Stimulated activated CD8-positive, alpha-beta memory T cell treated with anti-CD3 and anti-CD28 coated beads, Interleukin-12 subunit alpha, Interleukin-12 subunit beta, amount 100 ng/mL, for 24 hours (primary cell): ENCODE results near the gene KRTAP12-3.
"Not testable (repeated sequence)": the region's sequence is repeated elsewhere in the genome, so short reads cannot be mapped to it uniquely, and the experiment has no call there.

Experiments used
- DNase-seq: peaks from one replicate; pipeline ENCODE4 v3.0.0-alpha.2; 2020; ENCODE audit errors: extremely low read depth

Gene KRTAP12-3

DNA sequence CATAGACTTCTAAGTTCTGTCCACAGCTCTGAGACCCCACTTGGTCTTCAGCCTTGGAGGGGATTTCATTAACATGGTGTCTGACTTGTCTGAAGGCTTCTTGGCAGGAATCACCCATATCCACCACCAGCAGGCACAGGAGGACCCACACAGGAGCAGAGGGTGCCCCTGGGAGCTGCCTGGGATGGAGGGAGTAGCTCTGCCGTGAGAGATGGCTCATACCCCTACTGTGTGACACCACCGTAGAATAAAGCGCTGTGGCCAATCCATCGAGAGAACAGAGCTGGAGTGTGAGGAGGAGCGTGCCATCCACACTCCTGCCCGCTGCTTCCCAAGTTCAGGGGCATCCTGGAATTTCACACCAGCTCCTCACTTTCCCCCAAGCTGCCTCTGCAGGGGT is 27.3 kb downstream of the KRTAP12-3 start:
- not testable (repeated sequence) for DNase-seq

DNA sequence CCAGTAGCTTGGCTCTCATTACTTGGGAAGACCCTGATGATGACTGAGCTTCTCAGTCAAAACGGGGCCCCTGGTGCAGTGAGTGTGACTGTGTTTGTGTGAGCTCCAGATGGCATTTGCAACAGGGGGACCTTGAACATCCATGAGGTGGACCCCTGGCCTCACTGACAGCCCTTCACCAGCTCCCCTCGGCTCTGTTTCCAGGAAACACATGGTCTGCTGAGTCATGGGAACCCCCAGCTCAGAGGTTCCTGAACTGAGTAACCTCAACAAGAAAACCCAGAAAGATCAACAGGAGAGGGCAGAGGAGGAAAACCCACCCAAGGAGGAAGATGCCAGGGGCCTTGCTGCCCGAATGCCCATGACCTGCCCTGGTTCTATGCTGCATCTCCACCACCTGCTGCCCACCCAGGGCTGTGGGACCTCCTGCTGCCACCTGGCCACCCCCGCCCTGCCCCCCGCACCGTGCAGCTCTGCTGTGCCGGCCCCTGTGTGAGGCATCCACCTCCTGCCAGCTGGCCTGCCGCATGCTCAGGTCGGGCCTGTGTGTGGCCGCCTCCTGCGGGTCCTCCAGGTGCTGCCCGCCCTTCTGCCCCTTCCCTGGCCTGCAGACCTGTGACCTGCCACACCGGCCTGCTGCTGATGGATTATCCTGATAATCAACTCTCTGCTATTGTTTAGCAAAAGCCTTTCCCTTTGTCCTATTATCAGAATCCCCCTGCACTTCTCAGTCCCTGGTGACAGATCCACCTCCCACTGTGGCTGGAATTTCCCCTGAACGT is 28.5 kb downstream of the KRTAP12-3 start:
- DNase-seq: no peak

DNA sequence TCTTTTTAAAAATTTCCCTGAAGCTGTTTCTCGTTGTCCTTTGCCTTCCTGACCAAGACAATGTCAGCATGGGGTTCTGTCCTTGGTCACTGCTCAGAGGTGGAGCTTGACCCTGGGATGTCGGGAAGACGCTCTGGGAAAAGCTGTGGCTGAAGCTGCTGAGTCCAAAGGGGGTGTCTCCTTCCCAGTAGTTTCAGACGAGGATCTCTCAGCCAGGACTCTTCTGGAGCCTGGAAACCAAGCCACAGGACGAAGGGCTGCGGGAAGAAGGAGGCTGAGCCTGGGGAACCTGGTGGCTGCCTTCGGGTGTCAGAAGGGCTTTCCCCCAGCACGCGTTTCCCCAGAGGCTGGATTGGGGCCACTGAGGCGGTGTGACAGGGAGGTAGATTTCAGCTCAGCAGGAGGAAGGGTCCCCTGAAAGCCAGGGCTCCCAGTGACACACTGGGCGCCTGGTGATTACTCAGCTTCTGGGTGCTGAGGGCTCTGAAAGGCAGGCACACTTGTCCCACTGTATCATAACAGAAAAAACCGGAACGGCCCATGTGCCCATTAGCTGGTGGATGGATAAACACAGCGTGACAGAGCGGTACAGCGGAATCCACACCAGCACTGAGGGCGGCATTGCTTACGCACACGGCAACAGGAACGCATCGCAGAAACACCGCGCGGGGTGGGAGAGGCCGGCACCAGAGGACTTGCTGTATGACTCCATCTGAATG is 29.3 kb downstream of the KRTAP12-3 start:
- no peak for DNase-seq

DNA sequence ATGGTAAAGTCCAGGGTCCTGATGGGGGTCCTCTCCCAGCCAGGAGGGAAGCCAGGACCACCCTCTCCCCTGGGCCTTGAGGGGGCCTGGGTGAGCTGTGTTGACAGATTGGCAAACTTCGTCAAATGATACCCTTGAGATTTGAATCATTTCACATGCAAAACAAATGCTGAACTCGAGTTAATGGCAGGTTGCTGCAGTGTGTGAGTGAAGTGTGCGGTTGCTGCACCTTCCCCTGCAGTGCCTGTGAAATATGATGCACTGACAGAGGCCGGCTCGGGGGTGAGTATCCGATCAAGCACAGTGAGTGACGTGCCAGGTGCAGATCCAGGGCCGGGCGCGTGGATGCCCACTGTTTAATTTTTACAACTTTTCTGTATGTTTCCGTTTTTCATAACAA is 29.9 kb downstream of the KRTAP12-3 start:
- DNase-seq: no peak

DNA sequence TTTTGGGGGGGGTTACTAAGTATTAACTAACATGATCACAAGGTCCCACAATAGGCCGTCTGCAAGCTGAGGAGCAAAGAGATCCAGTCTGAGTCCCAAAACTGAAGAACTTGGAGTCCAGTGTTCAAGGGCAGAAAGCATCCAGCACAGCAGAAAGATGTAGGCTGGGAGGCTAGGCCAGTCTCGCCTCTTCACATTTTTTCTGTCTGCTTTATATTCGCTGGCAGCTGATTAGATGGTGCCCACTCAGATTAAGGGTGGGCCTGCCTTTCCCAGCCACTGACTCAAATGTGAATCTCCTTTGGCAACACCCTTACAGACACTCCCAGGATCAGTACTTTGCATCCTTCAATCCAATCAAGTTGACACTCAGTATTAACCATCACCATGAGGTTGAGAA is 32.0 kb downstream of the KRTAP12-3 start:
- DNase-seq: not testable (repeated sequence)

DNA sequence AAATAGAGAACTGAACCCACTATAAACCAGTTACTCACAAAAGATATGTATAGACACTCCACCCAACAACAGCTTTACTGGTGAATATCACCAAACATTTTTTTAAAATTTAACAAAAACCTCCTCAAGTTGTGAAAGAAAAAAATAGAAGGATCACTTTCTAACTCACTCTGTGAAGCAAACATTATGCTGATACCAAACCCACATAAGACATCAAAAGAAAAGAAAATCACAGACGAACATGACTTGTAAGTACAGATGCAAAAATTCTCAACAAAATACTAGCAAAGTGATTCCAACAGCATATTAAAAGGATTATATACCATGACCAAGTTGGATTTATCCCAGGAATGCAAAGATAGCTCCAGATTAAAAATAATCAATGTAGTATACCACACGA is 34.0 kb downstream of the KRTAP12-3 start:
- DNase-seq: no peak

DNA sequence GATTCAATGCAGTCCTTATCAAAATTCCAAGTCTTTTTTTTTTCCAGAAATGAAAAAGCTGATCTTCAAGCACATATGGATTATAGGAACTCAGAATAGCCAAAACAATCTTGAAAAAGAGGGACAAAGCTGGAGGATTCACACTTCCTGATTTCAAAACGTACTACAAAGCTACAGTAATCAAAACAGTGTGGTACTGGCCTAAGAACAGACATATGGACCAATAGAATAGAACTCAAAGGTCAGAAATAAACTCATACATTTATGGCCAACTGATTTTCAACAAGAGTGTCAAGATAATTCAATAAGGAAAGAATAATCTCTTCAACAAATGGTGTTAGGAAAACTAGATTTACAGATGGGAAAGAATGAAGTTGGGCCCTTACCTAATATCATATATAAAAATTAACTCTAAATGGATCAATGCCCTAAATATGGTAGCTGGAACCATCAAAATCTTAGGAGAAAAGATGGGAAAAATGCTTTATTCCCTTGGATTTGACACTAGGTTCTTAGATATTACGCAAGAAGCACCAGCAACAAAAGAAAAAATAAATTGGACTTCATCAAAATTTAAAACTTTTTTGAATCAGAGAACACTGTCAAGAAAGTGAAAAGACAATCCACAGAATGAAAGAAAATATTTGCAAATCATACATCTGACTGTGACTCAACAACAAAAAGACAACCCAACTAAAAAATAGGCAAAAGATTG is 35.2 kb downstream of the KRTAP12-3 start:
- no peak for DNase-seq

DNA sequence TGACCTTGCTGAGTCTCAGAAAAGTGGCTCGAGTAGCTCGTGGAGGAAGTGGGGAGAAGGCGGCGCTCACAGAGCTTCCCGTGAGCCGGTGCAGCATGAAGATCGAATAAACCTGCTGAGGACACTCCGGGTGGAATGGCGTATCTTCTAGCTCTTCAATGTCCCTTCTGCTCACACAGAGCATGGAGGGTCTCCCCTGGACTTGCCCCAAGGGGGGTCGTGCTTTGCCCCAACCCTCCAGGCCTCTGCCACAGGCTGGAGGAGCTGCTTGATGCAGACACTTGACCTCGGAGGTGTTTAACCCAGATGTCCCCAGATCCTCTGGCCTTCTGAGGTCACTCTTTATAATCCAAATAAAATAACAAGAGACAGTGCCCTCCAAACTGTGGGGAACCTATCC is 37.0 kb downstream of the KRTAP12-3 start:
- DNase-seq: no peak

DNA sequence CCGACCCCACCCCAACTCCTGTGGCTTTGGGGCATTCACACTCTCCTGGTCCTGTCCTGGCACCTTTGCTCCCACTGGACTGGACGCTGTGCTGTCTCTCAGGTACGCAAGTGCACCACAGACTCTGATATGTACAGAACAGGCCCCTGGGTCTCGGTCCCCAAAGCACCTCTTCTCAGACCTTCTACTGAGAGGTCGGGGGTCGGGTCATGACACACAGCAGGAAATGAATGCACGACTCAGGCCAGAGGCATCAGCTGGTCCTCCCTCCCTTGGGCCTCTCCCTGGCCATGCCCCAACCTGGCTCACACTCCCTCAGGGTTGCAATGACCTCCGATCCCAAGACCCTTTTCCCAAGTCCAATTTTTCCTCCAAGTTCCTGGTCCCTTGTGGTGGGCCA is 37.5 kb downstream of the KRTAP12-3 start:
- DNase-seq: no peak

DNA sequence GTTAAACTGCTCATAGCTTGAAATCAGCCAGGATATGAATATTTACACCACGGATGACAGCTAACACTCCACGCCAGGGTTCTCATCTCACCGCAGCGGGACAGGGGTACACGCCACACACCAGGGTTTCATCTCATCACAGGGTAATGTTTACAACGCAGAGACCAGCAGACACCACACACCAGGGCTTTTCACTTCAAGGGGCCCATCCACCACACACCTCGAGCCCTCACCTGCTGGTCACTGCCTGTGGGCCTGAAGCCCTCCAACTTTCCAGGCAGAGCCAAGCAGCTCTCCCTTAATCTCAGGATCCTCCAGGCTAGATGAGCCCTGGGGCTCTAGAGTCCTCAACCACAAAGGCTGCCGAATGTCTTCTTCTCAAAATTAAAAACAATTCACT is 37.9 kb downstream of the KRTAP12-3 start:
- DNase-seq: no peak

DNA sequence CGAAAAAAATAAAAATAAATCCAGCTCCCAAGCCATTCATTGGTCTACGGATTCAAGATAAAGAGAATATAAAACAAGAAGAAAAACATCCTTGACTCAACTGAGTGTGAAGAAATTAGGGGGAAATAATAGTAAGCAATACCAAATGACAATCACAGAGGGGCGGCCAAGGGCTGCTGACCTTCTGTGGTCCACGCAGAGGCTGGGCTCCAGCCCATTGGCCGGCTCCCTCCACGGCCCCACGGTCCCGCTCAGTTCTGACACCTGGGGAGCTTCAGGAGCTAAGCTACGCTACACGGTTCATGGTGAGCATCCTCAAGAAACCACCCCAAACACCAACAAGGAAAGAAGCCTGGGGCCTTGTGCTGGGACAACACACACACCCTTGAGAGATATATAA is 38.8 kb downstream of the KRTAP12-3 start:
- DNase-seq: no peak

DNA sequence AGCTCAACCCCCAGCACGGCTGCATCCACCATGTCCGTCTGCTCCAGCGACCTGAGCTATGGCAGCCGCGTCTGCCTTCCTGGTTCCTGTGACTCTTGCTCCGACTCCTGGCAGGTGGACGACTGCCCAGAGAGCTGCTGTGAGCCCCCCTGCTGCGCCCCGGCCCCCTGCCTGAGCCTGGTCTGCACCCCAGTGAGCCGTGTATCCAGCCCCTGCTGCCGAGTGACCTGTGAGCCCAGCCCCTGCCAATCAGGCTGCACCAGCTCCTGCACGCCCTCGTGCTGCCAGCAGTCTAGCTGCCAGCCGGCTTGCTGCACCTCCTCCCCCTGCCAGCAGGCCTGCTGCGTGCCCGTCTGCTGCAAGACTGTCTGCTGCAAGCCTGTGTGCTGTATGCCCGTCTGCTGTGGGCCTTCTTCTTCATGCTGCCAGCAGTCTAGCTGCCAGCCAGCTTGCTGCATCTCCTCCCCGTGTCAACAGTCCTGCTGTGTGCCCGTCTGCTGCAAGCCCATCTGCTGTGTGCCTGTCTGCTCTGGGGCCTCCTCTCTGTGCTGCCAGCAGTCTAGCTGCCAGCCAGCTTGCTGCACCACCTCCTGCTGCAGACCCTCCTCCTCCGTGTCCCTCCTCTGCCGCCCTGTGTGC is 39.6 kb downstream of the KRTAP12-3 start, which contains the start of gene KRTAP10-12:
TSS of gene KRTAP10-12 (plus strand) at position 1 of the 639 bp plus-strand sequence. CDS start at position 31, 30 bp downstream.
- DNase-seq: not testable (repeated sequence)

DNA sequence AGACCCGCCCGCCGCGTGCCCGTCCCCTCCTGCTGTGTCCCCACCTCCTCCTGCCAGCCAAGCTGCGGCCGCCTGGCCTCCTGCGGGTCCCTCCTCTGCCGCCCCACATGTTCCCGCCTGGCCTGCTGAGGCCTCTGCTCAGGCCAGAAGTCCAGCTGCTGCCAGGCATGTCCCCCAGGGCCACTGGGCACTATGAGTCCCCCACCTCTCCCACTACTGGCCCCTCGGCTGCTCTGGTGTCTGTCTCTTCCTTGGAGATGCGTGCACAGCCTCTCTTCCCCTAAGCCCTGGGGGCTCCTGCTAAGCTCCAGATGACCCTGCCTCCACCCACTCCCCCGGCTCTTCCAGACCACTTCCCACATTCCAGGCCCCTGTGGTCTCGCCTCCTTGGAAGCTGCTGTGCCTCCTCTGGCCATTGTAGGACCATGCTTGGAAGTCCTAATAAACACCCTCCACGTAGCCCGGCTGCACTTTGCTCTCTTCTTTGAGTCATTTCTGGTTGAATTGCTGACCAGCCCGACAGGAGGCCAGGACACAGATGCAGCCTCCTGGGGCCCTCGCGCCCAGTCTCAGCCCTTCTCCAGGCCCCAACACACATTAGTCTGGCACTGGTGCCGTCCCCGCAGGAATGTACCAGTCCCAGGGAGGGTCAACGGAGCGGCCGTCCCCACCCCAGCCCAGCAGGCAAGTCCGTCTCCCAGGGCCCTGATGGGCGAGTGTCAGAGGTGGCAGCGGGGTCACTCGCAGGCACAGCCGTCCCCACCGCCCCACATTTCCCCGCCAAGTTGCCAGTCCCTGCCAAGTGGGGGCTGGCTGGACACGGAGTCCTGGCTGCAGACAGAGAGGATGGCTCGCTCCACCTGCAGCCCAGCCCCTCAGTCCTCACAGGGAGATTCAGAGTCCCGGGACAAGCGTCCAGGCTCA is 40.3 kb downstream of the KRTAP12-3 start:
- DNase-seq: no peak

DNA sequence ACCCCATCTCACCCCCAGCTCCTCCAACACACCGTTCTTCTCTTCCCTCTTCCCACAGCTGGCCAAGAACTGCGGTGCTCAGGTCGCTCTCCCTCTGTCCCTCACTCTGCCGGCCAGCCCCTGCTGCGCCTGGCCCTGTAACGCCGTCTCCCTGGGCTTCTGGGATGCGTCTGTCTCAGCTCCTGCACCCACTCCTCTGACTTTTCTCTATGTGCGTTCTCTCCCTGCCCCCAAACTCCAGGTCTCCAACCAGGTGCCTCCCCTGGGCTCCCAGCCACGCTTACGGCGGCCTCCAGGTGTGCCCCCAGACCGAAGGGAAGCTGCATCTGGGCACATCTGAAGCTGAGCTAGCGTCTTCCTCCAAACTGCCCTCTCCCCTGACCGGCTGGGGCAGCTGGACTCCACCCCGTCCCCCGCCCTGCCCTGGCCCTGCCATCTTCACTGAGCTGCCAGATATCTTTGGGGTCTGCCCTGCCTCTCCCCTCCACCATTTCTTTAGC is 41.8 kb downstream of the KRTAP12-3 start:
- DNase-seq: no peak

DNA sequence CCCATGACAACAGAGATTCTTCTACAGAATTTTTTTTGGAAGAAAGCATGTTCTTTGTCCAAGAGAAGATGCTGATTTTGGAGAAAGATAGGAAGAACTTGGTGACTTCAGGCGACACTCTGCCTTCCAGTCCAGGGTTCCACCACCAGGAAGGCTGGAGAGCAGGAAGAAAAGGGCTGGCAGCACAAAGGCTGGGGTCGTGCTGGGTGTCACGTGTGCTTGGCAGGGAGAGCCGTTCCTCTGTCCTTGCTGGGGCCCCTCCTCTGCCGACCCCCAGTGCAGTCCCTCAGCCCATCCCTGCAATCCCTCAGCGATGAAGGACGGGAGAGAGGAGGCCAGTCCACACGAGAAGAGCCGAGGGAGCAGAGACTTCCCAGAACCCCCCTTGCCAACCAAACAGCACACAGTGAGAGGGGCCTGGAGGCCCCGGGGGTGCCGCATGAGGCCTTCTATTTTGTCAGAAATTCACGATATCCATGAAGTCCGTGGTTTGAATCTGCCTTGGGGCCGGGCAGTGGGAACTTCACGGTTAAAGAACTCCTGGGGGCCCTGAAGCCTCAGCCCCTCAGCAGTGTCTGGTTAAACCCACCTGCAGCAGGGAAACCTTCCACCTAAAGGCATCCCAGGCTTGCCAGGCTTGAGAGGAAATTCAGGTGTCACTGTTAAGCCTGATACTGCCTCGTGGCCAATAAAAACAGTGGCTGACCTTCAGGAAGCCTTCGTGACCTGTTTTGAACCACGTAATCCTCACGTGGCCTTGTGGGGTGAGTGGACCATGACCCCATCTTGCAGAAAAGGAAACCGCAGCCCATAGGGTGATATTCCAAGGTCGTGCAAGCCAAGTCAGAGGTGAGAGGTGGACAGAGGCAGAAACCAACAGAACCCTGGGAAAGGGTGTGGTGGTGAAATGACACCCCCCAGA is 42.6 kb downstream of the KRTAP12-3 start:
- no peak for DNase-seq

DNA sequence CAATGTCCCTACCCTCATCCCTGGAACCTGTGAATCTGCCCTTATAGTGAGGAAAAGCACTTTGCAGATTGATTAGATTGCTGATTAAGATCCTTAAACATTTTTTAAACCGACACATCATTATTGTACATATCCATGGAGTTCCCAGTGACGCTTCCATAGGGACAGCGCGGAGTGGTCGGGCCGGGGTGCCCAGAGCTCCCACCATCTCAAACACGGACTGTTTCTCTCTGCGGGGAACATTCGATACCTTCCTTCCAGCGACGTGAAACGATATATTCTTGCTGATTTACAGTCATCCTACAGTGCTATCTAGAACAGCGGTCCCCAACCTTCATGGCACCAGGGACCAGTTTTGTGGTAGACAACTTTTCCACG is 43.3 kb downstream of the KRTAP12-3 start:
- DNase-seq: no peak

DNA sequence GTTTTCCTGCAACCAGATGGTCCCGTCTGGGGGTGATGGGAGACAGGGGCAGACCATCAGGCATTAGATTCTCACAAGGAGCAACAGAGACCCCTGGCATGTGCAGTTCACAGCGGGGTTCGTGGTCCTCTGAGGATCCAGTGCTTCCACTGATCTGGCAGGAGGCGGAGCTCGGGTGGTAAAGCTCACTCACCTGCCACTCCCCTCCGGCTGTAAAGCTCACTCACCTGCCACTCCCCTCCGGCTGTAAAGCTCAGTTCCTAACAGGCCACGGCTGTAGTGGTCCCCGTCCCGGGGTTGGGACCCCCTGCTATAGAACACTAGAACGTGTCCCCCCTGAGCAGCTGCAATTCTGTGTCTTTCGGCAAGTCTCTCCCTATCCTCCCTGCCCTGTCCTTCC is 43.8 kb downstream of the KRTAP12-3 start:
- no peak for DNase-seq

DNA sequence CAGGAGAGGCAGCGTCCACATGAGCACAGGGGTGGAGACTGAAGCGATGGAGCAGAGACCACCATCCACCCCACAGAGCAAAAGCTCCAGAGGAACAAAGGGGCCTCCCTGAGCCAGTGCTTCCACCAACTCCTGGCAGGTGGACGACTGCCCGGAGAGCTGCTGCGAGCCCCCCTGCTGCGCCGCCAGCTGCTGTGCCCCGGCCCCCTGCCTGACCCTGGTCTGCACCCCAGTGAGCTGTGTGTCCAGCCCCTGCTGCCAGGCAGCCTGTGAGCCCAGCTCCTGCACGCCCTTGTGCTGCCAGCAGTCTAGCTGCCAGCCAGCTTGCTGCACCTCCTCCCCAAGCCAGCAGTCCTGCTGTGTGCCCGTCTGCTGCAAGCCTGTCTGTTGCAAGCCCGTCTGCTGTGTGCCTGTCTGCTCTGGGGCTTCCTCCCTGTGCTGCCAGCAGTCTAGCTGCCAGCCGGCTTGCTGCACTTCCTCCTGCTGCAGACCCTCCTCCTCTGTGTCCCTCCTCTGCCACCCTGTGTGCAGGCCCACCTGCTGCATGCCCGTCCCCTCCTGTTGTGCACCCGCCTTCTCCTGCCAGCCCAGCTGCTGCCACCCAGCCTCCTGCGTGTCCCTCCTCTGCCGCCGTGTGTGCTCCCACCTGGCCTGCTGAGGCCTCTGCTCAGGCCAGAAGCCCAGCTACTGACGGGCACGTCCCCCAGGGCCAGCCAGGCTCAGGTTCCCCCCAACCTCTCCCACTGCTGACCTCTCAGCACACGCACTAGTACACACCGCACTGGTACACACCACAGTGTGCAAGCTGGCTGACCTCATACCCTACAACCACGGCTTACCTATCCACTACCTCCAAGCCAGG is 44.6 kb downstream of the KRTAP12-3 start:
- DNase-seq: no peak
